ENCODE measurements around the gene LRCOL1.

LRCOL1 gene

DNA sequence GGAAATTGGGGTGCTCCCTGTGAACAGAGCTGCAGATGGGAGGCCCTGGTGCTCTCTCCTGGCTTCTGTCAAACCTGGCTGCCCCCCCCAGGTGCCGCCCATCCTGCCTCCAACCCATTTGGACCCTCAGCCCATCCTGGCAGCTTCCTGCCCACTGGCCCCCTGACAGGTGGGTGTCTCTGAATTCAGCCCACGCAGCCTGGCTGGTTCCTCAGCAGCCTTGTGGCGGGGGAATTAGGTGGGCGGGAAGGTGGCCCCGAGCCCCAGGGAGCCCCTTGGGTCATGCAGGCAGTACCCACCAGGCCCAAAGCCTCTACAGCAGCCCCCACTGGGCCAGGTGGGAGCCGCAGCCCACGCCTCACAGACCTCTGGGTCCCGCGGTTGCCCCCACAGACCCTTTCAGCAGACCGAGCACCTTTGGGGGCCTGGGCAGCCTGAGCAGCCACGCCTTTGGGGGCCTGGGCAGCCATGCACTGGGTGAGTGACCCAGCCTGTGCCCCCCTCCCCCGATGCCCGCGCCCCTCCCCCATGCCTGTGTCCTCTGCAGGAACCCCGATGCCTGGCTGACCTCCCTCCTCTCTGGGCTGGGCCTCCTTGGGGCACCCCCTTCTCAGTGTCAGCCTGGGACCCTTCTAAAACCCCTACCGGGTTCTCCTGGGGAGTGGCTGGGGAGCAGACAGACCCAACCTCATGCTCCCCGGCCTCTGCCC is 28.9 kb downstream of the LRCOL1 start:
- no peak for DNase-seq

DNA sequence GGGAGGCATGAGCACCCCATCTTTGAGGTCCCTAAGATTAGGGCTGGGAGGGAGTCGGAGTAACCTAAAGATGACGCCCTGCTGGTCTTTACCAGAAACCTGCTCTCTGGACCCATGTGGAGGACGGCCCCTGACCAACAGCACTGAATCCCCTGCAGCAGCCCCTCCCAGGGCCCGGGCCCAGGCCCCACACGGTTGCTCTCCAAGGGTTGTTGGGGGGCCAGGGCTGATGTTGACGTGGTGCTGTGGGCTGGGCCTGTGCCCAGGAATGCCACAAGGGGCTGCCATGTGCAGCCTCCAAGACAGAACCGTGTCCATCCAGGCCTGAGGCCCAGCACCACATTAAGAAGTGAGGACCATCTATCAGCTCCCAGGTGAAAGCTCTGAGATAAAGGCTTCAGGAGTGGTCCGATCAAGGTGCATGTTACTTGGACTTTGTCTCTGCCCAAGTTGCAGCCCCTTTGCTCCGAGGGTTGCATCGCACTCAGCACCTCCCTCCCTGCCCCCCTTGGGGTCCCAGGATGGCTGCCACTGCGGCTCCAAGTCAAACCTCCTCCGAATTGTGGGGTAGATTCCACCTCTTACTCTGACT is 29.6 kb downstream of the LRCOL1 start:
- DNase-seq: no peak

DNA sequence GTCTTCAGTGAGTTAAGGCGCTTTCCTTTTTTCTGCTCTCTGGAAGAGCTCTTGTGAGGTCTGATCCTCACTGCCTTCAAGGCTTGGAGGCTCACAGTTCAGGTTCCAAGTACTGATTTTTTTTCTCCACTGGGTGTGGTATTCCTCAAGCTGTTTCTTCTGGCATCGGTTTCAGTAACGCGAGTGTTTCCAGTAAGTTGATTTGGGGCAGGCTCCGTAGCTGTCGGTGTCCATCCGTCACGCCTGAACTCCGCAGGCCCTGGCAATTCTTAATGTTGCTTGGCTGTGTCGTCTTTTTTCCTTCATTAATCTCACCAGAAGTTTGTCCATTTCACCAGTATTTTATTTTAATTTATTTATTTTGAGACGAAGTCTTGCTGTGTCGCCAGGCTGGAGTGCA is 30.6 kb downstream of the LRCOL1 start:
- DNase-seq: no peak

DNA sequence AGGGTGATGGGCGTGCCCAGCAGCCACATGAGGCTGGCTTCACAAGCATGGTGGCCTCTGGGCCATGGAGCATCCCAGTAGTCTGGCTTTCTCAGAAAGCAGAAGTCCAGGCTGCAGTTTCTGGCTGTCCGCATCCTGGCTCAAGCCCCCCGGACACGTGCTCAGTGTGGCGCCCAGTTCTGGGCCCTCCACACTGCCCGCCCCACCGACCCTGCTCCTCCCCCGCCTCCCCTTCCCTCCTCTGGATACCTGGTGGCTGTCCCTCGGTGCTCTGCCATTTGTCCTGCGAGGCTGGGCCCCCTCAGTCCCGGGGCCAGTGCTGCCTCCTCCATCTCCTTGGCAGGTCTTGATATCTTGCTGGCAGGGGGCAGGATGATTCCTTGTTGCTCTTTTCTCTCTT is 31.6 kb downstream of the LRCOL1 start:
- DNase-seq: no peak

DNA sequence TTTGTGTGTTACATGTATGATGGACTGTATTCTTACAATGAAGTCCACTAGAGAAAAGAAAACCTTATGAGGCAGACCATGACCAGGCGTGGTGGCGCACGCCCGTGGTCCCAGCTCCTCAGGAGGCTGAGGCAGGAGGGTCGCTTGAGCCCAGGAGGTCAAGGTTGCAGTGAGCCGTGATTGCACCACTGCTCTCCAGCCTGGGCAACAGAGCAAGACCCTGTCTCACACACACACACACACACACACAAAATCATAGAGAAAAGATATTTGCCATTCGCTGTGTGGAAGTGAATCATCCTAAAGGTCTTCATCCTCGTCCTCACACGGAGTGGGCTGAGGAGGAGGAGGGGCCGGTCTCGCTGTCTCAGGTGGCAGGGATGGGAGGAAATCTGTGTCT is 32.3 kb downstream of the LRCOL1 start:
- DNase-seq: no peak

DNA sequence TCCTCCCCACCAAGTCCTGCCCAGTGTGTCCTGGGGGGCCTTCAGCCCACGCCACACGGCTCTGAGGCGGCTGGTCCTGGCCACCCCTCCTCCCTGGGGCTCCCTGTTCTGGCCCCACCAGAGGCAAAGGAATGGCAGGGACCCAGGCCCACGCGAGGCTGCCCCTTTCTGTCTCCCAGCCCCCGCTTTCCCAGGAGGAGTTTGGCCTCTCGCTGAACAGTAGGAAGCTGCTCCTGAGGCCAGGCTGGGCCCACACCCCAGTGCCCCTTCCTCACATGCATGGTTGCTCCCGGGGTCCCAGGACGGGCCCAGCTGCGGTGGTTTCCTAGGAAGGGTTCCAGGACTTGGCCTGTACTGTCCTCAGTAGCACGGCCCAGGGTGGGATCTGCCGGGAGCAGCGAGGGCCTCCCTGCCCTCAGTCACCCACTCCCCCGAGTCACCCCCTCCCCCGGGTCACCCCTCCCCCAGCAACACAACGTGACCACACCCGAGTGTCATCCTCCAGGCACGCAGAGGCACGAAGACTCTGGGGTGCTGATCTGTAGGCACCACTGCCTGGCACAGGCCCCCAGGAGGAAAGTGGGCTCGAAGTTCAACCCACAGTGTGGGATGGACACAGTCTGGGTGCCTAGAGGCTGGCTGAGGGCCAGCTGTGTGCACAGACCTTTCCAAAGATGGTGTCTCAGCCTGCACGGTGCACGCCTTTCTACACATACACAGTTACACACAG is 33.0 kb downstream of the LRCOL1 start:
- no peak for DNase-seq

DNA sequence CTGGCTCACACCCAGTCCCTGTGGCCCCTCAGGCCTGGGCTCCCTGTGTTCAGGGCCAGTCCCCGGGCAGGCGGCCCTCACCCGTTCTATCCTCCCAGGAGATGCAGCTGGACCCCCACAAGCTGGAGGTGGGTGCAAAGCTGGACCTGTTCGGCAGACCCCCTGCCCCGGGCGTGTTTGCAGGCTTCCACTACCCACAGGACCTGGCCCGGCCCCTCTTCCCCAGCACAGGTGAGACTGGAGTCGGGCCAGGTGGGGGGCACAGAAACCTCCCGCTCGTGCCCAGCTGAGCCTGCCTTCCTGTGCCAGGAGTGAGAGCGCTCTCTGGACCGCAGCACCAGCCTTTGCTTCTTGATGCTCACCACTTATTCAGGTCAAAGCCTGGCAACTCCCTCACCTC is 33.7 kb downstream of the LRCOL1 start:
- DNase-seq: no peak

DNA sequence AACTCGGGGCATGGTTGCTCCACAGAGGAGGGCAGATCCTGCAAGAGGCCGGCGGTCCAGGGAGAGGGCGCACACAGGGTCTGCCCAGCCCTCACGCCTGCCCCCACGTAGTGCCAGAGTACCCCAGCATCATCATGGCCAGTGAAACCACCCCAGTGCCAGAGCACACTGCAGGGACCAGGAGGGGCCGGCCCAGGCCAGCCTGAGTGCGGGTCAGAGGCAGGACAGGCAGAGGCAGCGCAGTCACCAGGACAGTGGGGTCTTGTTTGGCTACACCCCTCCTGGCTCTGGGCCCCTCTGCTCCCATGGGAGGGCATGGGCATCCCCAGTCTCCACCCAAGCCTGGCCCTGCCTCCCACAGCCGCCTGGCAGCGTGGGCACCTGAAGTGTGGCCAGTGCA is 34.7 kb downstream of the LRCOL1 start:
- no peak for DNase-seq

DNA sequence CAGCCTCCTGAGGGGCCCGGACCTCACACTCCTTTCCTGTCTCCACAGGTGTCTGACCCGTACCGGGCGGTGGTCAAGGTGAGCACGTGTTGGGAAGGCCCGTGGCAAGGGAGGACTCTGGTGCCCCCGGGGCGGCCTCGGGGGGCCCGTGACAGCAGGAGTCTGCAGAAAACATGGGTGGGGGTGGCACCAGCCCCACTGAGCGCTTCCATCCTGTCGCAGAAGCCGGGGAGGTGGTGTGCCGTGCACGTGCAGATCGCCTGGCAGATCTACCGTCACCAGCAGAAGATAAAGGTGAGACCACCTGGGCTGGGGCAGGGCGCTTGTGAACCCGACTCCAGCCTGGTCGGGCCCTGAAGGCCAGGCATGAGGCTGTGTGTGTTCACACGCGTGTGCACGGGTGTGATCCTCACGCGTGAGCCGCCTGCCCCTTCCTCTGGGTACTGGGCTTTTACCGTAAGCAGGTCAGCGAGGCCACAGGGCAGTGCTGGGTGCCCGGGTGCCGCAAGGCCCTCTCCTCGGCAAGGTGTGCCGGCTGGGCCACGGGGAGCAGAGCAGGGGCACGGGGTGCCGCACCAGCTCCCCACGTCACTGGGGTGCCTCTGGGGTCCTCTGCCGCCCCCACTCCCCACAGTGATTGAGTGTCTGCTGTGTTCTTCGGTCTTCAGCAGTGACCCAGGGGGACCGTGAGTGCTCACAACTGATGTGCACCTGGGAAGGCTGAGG is 35.9 kb downstream of the LRCOL1 start:
- DNase-seq: no peak

DNA sequence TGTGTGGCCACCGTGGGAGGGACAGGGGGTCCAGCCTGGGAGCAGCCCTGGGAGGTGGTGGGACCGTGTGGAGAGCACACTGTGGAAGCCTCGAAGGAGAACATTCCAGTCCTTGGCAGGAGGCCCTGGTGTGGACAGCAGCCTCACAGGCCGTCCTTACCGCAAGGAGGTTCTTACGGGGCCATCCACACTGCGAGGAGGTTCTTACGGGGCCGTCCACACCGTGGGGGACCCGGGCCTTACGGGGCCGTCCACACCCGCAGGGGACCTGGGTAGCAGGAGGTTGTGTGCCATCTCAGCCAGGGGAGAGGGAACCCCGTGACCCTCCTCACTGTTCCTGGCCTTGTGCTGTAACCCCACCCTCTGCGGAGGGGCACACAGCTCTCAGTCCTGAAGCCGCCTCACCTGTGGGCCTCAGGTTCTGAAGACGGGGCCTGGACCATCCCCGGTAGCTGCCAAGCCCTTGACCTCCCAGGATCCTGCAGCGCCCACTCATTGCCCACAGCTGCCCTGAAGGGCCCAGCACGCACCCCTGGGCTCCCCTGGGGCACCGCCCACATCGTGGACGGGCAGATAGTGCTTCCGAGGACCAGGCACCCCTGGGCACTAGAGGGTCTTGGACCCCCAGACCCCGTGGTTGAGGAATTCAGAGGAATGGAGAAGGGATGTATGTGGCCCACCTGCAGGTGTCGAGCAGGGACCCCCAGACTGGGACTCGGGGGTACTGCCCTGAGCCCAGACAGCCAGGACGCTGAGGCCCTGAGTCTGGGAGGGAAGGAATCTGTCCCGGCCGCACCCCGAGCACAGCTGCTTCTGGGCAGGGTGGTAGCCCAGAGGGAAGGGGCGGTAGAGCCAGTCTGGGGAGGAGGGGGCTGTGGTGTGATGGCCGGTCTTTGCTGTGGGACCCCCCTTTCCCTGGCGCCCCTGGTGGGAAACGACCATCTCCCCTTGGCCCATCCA is 37.3 kb downstream of the LRCOL1 start:
- DNase-seq: no peak

DNA sequence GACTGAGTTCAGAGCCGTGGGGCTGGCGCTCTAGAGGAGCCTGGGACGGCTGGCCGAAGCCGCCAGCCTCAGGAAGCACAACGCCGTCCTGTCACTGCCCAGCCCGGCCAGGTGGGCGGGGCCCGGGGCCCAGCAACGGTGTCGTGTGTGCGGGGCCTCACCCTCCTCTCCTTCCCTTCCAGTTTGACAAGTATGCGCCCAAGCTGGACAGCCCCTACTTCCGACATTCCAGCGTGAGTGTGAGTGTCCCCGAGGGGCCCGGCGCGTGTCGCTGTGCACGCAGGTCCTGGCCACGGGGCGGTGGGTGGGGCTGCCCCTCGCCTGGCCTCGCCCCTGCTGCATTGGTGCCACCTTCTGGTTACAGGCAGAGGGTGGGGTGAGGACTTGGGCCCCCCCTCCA is 38.3 kb downstream of the LRCOL1 start:
- DNase-seq: no peak

DNA sequence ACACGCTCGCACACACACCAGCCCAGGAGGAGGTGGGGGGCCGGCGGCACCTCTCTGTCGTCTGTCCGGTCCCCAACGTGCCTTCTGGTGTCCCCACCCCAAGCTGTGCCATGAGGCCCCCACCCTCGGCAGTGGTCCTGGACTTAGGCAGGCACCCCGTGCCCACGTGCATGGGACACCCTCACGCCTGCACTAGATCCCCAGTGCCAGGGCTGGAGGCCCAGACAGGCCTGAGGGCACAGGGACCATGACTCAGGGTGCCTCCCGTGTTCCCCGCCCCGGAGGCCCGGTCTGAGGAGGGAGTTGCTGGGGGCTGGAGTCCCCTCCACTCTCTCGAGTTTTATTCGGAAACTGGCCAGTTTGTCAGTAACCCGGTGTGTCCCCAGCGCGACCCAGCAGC is 38.8 kb downstream of the LRCOL1 start:
- no peak for DNase-seq

DNA sequence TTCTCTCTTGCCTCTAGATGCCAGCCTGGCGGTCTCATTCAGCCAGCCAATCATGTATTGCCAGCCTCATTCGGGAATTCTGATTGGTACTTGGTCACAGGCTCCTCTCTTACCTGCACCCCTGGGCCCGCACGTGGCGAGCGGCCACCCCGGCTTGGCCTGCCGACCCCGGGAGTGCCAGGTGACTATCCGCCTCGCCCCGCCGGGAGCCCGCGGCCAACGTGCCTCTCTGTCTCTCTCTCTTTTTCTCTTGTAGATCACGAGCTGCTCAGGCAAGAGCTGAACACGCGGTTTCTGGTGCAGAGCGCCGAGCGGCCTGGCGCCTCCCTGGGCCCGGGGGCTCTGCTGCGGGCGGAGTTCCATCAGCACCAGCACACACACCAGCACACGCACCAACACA is 39.3 kb downstream of the LRCOL1 start:
- DNase-seq: no peak

DNA sequence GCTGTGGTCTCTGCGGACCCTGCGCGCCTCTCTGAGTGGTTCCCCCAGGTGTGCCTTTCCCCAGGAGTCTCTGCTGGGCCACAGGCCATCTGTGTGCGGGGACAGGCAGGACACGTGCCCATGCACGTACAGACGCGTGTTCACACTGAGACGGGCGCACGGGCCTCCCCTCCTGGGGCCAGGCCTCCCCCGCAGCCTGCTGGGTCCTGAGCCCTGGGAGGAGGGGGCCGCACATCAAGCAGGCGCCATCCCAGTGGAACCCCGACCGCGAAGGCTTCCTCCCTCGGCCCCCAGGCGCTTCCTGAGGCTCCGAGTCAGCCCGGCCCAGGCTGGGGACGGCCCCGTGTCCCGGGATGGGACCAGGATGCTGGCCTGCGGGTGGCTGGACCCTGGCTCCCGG is 39.7 kb downstream of the LRCOL1 start:
- no peak for DNase-seq

DNA sequence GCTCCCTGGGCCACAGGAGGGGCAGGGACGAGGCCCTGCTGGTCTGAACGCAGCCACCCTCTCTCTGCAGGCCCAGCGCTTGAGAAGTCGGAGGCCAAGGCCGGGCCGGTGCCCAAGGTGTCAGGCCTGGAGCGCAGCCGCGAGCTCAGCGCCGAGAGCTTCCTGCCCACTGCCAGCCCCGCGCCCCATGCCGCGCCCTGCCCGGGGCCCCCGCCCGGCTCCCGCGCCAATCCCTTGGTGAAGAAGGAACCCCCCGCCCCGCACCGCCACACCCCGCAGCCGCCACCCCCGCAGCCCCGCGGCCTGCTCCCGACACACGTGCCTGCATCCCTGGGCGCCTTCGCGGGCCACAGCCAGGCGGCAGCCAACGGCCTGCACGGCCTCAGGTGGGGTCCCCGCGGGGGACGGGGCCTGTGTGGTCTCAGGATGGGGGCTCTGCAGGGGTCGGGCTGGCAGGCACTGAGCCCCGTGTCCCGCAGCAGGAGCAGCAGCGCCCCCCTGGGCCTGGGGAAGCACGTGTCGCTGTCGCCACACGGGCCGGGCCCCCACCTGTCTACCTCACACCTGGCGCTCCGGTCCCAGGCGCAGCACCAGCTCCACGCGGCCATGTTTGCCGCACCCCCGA is 40.4 kb downstream of the LRCOL1 start:
- DNase-seq: no peak

DNA sequence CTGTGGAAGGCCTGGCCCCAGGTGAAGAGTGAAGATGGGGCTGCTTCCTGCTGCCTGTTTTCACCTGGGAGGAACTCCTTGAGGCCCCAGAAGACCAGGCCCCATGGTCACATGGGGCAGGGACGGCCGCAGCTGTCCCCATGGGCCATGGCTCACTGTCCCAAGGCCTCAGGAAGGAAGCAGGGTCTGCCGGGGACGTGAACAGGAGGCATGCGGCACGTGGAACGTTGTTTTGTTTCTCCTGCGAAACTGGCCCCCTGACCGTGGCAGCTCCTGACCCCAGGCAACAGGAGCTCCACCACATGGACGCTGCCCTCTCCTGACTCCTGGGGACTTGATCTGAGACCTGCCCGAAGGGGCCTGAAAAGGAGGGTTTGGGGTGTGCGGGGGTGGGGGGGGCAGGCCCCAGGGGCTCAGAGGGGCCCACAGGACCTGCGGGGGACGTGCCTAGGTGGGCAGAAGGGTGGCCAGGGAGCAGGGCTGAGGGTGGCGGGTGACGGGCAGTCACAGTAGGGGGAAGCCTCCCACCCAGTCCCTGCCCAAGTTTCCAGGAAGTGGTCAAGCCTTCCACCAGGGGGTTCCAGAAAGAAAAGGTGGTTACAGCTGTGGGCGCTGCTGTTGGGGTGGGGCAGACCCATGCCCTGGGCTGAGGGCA is 41.4 kb downstream of the LRCOL1 start:
- no peak for DNase-seq

DNA sequence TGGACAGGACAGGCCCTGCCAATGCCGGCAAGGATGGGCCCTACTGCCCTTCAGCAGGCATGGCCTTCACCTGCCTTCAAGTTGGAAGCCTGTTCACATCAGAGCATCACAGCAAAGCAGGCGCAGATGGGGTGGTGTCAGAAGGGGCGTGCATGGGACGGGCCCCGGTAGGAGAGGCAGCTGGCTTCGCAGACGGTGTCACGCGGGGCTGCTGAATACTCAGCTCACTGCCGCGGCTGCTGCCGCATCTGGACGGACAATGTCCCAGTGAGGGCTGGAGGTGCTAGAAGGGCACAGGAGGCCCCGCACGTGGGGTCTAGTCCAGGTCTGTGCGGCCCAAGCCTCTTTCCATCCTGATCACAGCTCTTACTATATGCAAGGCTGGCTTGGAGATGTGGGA is 42.1 kb downstream of the LRCOL1 start:
- no peak for DNase-seq

DNA sequence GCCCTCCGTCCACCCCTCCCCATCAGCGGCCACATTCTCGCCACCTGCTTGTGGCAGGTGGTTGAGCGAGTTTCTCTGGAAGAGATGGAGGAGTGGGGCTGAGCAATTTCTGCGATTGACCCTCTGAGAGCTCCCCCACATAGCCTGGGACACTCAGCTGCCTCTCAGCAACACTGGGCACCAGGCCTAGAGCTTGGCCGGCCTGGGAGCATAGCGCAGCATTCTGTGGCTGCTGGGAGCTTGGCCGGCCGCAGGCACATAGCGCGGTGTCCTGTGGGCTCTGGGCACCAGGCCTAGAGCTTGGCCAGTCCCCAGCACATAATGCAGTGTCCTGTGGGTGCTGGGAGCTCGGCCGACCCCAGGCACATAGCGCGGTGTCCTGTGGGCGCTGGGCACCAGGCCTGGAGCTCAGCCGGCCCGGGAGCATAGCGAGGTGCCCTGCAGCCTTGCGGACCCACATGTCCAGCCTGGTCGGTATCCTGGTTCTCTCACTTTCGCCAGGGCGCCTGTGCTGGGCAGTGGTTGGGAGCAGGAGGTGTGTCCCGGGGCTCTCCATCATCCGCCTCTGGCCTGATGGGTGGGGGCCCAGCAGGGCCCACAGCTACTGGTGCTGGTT is 43.8 kb downstream of the LRCOL1 start:
- no peak for DNase-seq

DNA sequence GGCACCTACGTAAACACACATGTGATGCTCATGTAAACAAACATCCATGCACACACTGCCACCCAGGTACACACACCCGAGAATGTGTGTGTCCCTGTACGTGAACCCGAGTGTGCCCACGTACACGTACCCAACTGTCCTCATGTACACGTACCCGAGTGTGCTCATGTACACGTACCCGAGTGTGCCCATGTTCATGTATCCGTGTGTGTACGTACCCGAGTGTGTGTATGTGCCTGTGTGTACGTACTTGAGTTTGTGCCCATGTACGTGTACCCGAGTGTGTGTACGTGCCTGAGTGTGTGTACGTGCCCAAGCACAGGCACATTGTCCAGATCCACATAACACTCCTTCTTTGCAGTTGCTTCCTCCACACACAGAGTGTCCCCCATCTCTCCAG is 45.0 kb downstream of the LRCOL1 start:
- DNase-seq: no peak

DNA sequence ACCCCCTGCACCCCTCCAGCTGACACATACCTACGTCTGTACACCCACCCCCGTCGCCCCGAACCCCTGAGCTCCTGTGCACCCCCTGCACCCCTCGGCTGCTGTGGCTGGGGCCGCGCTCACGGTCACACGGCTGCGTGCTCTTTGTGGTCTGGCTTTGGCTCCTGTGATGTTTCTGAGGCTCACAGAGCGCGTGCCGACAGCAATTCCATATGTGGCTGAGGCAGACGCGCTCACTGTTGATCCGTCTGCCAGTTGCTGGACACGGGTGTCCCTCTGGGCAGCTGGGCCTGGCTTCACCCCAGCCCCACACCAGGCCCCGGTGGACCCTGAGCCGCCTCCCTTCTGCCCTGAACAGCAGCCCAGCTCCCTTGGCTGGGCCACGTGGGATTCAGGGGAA is 46.5 kb downstream of the LRCOL1 start:
- DNase-seq: no peak

DNA sequence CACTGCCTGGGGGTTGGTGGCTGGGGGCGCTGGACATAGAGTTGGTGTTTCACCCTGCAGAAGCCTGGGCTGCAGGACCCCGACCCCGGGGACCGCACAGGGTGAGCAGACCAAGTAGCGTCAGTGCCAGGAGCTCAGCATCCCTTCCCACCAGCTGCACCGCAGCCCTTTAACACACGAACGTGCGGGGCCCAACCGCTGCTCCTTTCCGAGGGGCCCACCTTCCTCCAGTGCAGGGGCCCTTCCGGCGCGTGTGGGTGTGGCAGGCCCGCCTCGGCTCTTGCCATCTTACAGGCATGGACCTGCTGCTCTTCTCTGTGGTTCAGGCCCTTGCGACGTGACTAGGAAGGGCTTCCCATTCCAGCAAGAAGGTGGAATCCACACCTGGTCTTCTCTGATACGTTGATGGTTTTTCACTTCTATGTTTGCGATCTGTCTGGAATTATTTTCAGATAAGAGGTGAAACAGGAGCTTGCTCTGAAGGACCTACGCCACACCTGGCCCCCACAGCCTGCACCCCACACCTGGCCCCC is 47.8 kb downstream of the LRCOL1 start:
- DNase-seq: no peak

All from stimulated activated CD4-positive, alpha-beta T cell treated with anti-CD3 and anti-CD28 coated beads, Interleukin-2, amount 100 ng/mL, for 48 hours (primary cell).